Measurements from ENCODE around the gene IL31.
"Not testable (repeated sequence)": the region's sequence is repeated elsewhere in the genome, so short reads cannot be mapped to it uniquely, and the experiment has no call there.

DNA sequence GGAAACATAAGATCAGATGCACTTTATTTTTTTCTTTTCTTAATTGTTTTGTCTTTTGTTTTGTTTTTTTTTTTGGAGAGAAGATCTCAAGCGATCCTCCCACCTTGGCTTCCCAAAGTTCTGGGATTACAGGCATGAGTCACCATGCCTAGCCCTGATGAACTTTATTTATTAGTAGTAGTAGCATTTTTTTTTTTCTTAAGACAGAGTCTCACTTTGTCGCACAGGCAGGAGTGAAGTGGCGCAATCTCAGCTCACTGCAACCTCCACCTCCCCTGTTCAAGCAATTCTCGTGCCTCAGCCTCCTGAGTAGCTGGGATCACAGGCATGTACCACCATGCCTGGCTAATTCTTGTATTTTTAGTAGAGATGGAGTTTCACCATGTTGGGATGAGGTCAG lies 2.5 kb upstream of the IL31 start:
- TF ChIP-seq, protein P1, sequence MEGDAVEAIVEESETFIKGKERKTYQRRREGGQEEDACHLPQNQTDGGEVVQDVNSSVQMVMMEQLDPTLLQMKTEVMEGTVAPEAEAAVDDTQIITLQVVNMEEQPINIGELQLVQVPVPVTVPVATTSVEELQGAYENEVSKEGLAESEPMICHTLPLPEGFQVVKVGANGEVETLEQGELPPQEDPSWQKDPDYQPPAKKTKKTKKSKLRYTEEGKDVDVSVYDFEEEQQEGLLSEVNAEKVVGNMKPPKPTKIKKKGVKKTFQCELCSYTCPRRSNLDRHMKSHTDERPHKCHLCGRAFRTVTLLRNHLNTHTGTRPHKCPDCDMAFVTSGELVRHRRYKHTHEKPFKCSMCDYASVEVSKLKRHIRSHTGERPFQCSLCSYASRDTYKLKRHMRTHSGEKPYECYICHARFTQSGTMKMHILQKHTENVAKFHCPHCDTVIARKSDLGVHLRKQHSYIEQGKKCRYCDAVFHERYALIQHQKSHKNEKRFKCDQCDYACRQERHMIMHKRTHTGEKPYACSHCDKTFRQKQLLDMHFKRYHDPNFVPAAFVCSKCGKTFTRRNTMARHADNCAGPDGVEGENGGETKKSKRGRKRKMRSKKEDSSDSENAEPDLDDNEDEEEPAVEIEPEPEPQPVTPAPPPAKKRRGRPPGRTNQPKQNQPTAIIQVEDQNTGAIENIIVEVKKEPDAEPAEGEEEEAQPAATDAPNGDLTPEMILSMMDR (conservative IDR thresholded peaks at IDR 0.05; ENCODE audit: low read depth, low read length), result not testable (repeated sequence)
- TF ChIP-seq RCOR1 (IDR thresholded peaks at IDR 0.05; ENCODE audit: insufficient replicate concordance, low read length); MXI1 (IDR thresholded peaks at IDR 0.05; ENCODE audit: borderline replicate concordance, low read depth, low read length); FOS (IDR thresholded peaks at IDR 0.05; ENCODE audit: low read depth, low read length); POLR2A (IDR thresholded peaks at IDR 0.05; ENCODE audit: low read depth, low read length); RFX5 (IDR thresholded peaks at IDR 0.05; ENCODE audit: low read depth, low read length); CHD1 (IDR thresholded peaks at IDR 0.05; ENCODE audit: low read depth, low read length); SMC3 (IDR thresholded peaks at IDR 0.05; ENCODE audit: low read depth, low read length); RAD21 (IDR thresholded peaks at IDR 0.05; ENCODE audit: low read length): not testable (repeated sequence)
- peak; percentile 74 for TF ChIP-seq CEBPB (IDR thresholded peaks at IDR 0.05; ENCODE audit: low read depth, low read length)
- TF ChIP-seq, protein P2, sequence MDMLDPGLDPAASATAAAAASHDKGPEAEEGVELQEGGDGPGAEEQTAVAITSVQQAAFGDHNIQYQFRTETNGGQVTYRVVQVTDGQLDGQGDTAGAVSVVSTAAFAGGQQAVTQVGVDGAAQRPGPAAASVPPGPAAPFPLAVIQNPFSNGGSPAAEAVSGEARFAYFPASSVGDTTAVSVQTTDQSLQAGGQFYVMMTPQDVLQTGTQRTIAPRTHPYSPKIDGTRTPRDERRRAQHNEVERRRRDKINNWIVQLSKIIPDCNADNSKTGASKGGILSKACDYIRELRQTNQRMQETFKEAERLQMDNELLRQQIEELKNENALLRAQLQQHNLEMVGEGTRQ (IDR thresholded peaks at IDR 0.05; ENCODE audit: low read depth, low read length), result not testable (repeated sequence)
- TF ChIP-seq, protein P3, sequence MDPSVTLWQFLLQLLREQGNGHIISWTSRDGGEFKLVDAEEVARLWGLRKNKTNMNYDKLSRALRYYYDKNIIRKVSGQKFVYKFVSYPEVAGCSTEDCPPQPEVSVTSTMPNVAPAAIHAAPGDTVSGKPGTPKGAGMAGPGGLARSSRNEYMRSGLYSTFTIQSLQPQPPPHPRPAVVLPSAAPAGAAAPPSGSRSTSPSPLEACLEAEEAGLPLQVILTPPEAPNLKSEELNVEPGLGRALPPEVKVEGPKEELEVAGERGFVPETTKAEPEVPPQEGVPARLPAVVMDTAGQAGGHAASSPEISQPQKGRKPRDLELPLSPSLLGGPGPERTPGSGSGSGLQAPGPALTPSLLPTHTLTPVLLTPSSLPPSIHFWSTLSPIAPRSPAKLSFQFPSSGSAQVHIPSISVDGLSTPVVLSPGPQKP (IDR thresholded peaks at IDR 0.05; ENCODE audit: borderline replicate concordance, low read depth, low read length), result not testable (repeated sequence)

All from IMR-90 (cell line).